K562 (cell line): ENCODE results near the gene KCTD11. TPM values are rescaled to one million over a fixed set of nuclear protein-coding genes. Genes with fewer than 3 reads are reported as not detected.

ENCODE experiments used
- CEBPB ChIP-seq: fragments of 450-650 bp; IDR thresholded peaks from 2 replicates; pipeline ENCODE4 v1.6.1; 2016; ENCODE audit warnings: missing genetic modification characterization, missing compliant biosample characterization
- NR0B1 ChIP-seq: fragments of 450-650 bp; IDR thresholded peaks from one replicate; pipeline ENCODE4 v1.6.1; 2018; ENCODE audit warnings: mild to moderate bottlenecking, moderate library complexity; ENCODE audit not compliant: partially characterized antibody
- POLR3G ChIP-seq: IDR thresholded peaks from 2 replicates; pipeline ENCODE4 v1.6.1; 2011; ENCODE audit not compliant: insufficient read length, insufficient replicate concordance; ENCODE audit errors: extremely low read depth
- polyA plus RNA-seq, 8 experiments: library from polyadenylated mRNA; depleted of rRNA in 4 of 8; stranded (reverse) in 5 of 8; unstranded in 3 of 8; fragments of >200 nt; fragmentation: Nextera tagmentation in 2 of 8; fragmentation: Illumina TruSeq in 1 of 8; extraction: Ambion mirVana in 2 of 8; extraction: Trizol in 1 of 8; gene quantifications; 2 replicates each; pipeline versions ENCODE4 v1.2.1 to v1.2.3, GENCODE V29; 2011 to 2014; ENCODE audit warnings: inconsistent platforms in 1 of 8, missing spikeins in 1 of 8
- total RNA-seq, 7 experiments: library from RNA; depleted of rRNA in 6 of 7; stranded (reverse); fragments of >200 nt in 6 of 7; fragmentation: Illumina TruSeq in 2 of 7; extraction: Trizol in 2 of 7; gene quantifications; 2 replicates each; pipeline versions ENCODE4 v1.2.1 to v1.2.3, GENCODE V29; 2011 to 2021; ENCODE audit warnings: low replicate concordance in 1 of 7
- TF ChIP-seq, protein P1 (sequence below): fragments of 200-600 bp; sonication (generic); IDR thresholded peaks from one replicate; pipeline ENCODE4 v1.6.1; 2012; ENCODE audit warnings: mild to moderate bottlenecking, low read depth, low read length, inconsistent platforms

Gene KCTD11
- total and polyA plus RNA-seq, 9 of the 15 experiments (the other 6 are each of a cell fraction or from before 2014, with no cell fraction given), result 0.01 to 3.2 (median 2.5) TPM; not detected in 1

DNA sequence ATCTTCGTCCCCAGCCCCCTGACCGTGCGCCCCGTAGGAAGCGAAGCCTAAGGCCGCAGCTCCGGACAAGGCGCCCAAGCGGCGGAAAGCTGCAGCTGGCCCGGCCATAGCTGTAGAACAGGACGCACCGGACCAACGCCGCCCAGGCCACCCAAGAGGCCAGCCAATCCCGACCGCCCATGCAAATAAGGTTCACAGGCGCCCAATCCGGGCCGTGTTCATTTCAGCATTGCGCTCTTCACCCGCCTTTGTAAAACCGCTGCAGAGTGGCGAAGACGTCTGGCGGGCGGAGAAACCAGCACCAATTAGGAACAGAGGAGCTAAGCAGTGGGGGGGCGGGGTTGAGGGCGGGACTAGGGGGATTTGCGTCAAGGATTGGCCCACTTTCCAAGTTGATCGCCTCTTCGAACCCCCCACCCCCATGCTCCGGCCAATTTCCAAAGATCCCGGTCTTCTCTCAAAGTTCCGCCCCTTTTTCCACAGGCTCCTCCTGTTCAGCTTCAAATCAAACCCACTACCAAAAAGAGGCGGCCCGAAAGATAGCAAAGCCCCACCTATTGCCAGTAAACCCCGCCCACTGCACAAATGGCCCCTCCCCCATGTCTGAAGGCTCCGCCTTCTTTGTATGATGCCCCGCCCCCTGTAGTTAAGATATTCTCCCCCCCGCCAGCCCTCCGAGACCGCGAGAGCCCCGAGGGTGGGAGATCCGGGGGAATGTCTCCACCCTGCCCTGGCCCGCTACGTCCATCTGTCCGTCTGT is 52.2 kb downstream of the KCTD11 start, which contains the start of gene TMEM256 (continued):
- TF ChIP-seq, protein P1, sequence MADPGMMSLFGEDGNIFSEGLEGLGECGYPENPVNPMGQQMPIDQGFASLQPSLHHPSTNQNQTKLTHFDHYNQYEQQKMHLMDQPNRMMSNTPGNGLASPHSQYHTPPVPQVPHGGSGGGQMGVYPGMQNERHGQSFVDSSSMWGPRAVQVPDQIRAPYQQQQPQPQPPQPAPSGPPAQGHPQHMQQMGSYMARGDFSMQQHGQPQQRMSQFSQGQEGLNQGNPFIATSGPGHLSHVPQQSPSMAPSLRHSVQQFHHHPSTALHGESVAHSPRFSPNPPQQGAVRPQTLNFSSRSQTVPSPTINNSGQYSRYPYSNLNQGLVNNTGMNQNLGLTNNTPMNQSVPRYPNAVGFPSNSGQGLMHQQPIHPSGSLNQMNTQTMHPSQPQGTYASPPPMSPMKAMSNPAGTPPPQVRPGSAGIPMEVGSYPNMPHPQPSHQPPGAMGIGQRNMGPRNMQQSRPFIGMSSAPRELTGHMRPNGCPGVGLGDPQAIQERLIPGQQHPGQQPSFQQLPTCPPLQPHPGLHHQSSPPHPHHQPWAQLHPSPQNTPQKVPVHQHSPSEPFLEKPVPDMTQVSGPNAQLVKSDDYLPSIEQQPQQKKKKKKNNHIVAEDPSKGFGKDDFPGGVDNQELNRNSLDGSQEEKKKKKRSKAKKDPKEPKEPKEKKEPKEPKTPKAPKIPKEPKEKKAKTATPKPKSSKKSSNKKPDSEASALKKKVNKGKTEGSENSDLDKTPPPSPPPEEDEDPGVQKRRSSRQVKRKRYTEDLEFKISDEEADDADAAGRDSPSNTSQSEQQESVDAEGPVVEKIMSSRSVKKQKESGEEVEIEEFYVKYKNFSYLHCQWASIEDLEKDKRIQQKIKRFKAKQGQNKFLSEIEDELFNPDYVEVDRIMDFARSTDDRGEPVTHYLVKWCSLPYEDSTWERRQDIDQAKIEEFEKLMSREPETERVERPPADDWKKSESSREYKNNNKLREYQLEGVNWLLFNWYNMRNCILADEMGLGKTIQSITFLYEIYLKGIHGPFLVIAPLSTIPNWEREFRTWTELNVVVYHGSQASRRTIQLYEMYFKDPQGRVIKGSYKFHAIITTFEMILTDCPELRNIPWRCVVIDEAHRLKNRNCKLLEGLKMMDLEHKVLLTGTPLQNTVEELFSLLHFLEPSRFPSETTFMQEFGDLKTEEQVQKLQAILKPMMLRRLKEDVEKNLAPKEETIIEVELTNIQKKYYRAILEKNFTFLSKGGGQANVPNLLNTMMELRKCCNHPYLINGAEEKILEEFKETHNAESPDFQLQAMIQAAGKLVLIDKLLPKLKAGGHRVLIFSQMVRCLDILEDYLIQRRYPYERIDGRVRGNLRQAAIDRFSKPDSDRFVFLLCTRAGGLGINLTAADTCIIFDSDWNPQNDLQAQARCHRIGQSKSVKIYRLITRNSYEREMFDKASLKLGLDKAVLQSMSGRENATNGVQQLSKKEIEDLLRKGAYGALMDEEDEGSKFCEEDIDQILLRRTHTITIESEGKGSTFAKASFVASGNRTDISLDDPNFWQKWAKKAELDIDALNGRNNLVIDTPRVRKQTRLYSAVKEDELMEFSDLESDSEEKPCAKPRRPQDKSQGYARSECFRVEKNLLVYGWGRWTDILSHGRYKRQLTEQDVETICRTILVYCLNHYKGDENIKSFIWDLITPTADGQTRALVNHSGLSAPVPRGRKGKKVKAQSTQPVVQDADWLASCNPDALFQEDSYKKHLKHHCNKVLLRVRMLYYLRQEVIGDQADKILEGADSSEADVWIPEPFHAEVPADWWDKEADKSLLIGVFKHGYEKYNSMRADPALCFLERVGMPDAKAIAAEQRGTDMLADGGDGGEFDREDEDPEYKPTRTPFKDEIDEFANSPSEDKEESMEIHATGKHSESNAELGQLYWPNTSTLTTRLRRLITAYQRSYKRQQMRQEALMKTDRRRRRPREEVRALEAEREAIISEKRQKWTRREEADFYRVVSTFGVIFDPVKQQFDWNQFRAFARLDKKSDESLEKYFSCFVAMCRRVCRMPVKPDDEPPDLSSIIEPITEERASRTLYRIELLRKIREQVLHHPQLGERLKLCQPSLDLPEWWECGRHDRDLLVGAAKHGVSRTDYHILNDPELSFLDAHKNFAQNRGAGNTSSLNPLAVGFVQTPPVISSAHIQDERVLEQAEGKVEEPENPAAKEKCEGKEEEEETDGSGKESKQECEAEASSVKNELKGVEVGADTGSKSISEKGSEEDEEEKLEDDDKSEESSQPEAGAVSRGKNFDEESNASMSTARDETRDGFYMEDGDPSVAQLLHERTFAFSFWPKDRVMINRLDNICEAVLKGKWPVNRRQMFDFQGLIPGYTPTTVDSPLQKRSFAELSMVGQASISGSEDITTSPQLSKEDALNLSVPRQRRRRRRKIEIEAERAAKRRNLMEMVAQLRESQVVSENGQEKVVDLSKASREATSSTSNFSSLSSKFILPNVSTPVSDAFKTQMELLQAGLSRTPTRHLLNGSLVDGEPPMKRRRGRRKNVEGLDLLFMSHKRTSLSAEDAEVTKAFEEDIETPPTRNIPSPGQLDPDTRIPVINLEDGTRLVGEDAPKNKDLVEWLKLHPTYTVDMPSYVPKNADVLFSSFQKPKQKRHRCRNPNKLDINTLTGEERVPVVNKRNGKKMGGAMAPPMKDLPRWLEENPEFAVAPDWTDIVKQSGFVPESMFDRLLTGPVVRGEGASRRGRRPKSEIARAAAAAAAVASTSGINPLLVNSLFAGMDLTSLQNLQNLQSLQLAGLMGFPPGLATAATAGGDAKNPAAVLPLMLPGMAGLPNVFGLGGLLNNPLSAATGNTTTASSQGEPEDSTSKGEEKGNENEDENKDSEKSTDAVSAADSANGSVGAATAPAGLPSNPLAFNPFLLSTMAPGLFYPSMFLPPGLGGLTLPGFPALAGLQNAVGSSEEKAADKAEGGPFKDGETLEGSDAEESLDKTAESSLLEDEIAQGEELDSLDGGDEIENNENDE, result no peak
- TF ChIP-seq NR0B1, result no peak
- TF ChIP-seq CEBPB (tag), result no peak
- no peak for TF ChIP-seq POLR3G
